Progenitor cell of endocrine pancreas (in vitro differentiated cells): ENCODE measurements around the gene HACD1. TPM values are rescaled to one million over a fixed set of nuclear protein-coding genes. Genes with fewer than 3 reads are reported as not detected.

Experiments used
- DNase-seq: peaks from one replicate; pipeline ENCODE4 v3.0.0; 2021; ENCODE audit warnings: low spot score; ENCODE audit not compliant: unreplicated experiment
- H3K27ac Mint-ChIP-seq: 2 replicates; pipeline ENCODE4 v1.8.0; 2021; ENCODE audit warnings: mild to moderate bottlenecking, moderate library complexity, mixed read lengths
- H3K27me3 Mint-ChIP-seq: 2 replicates; pipeline ENCODE4 v1.8.0; 2021; ENCODE audit warnings: mixed read lengths
- H3K36me3 Mint-ChIP-seq: 2 replicates; pipeline ENCODE4 v1.8.0; 2022; ENCODE audit warnings: mixed read lengths; ENCODE audit not compliant: insufficient read depth
- H3K4me1 Mint-ChIP-seq: 2 replicates; pipeline ENCODE4 v1.8.0; 2021; ENCODE audit warnings: low read depth, mixed read lengths
- H3K4me3 Mint-ChIP-seq: 2 replicates; pipeline ENCODE4 v1.8.0; 2021; ENCODE audit warnings: low read depth, mild to moderate bottlenecking, moderate library complexity, mixed read lengths
- H3K9me3 Mint-ChIP-seq: 2 replicates; pipeline ENCODE4 v1.8.0; 2021; ENCODE audit warnings: low read depth, mixed read lengths
- total RNA-seq: library from RNA; stranded (reverse); gene quantifications from 2 replicates; pipeline ENCODE4 v1.2.1, GENCODE V29; 2021
- TF ChIP-seq, protein P1 (sequence below): fragments of 200-600 bp; sonication (generic); IDR thresholded peaks from one replicate; pipeline ENCODE4 v1.5.0; 2021; ENCODE audit warnings: antibody characterized with exemption, mild to moderate bottlenecking; ENCODE audit not compliant: unreplicated experiment

The HACD1 gene
- total RNA-seq, 1 donor from 2014 or later = 14.3 TPM

DNA sequence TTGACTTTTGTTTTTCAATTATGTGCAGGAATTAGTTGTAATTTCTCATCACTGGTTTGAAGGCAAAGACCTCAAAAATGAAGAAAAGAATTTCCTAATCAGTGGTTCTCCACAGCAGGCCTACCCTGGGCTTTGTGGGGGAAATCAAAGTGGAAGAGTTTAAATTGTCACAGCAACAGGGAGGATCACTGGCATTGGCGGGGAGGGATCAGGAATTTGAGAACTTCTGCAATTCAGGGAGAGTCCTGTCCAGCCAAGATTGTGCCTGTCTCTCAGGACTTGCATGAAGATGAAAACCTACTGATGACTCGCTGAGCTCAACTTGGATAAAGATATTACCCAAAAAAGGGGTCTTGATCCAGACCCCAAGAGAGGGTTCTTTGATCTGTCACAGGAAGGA lies 70.1 kb downstream of the HACD1 start:
- Mint-ChIP-seq H3K9me3 (peaks cover 3% of the 10 kb centered on the region), H3K27me3 (peaks cover 8% of the 10 kb centered on the region), H3K27ac (no peak overlapping the region), H3K36me3 (no peaks in the 10 kb centered on the region), H3K4me3 (no peak overlapping the region), H3K4me1 (peaks cover 5% of the 10 kb centered on the region)
- DNase-seq = no peak
- TF ChIP-seq, protein P1, sequence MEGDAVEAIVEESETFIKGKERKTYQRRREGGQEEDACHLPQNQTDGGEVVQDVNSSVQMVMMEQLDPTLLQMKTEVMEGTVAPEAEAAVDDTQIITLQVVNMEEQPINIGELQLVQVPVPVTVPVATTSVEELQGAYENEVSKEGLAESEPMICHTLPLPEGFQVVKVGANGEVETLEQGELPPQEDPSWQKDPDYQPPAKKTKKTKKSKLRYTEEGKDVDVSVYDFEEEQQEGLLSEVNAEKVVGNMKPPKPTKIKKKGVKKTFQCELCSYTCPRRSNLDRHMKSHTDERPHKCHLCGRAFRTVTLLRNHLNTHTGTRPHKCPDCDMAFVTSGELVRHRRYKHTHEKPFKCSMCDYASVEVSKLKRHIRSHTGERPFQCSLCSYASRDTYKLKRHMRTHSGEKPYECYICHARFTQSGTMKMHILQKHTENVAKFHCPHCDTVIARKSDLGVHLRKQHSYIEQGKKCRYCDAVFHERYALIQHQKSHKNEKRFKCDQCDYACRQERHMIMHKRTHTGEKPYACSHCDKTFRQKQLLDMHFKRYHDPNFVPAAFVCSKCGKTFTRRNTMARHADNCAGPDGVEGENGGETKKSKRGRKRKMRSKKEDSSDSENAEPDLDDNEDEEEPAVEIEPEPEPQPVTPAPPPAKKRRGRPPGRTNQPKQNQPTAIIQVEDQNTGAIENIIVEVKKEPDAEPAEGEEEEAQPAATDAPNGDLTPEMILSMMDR = no peak

DNA sequence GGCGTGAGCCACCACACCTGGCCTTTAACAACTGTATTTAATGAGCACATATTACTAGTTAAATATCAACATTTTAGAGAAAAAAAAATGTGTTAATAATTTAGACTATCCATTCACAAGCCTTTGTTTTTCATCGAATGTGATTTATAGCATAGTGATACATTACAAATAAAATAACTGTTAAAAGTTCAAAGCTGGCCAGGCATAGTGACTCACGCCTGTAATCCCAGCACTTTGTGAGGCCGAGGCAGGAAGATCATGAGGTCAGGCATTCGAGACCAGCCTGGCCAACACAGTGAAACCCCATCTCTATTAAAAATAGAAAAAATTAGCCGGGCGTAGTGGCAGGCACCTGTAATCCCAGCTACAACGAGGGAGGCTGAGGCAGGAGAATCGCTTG lies 72.7 kb downstream of the HACD1 start:
- TF ChIP-seq, protein P1 = no peak
- no peak overlapping the region for H3K4me3 Mint-ChIP-seq
- DNase-seq = no peak
- peaks cover 5% of the 10 kb centered on the region for H3K4me1 Mint-ChIP-seq
- H3K27ac Mint-ChIP-seq = no peak overlapping the region
- H3K27me3 Mint-ChIP-seq = peaks cover 3% of the 10 kb centered on the region
- no peaks in the 10 kb centered on the region for H3K36me3 Mint-ChIP-seq
- H3K9me3 Mint-ChIP-seq = peaks cover 5% of the 10 kb centered on the region

Other genes with a start within 250 kb of the HACD1 start
- 0.36 and 0.98 TPM in 2 replicates for gene ST8SIA6, start 162.8 kb downstream of the HACD1 start, total RNA-seq
- 25.1 and 27.8 TPM in 2 replicates for gene STAM, start 26.8 kb upstream of the HACD1 start, total RNA-seq
- gene TMEM236, start 134.8 kb upstream of the HACD1 start, total RNA-seq = 0.07 TPM in 2 replicates
- 0.04 TPM in 1 of 2 replicates, not detected in the other for gene MRC1, start 192.0 kb upstream of the HACD1 start, total RNA-seq